Endothelial cell of umbilical vein (primary cell): Measurements from ENCODE around the gene SORT1. TPM values are rescaled to one million over a fixed set of nuclear protein-coding genes. Genes with fewer than 3 reads are reported as not detected.

Experiments
- BruUV-seq: library from RNA; stranded (reverse); fragments of 400-500 nt; replicated peaks from 2 replicates; lab custom pipeline; 2021; lab: Mats Ljungman, UMichigan
- CTCF ChIA-PET: fragments of 300-600, 350-600 bp; sonication (Branson Sonifier 250); formaldehyde crosslinking; loops from one replicate; lab custom pipeline; 2021; ENCODE audit warnings: antibody characterized with exemption, inconsistent platforms; lab: Charles Lee
- POLR2A ChIA-PET: fragments of 300-600, 350-600 bp; sonication (Branson Sonifier 250); formaldehyde crosslinking; loops from one replicate; lab custom pipeline; 2021; ENCODE audit warnings: antibody characterized with exemption, inconsistent platforms; lab: Charles Lee
- DNase-seq: peaks from one replicate; pipeline ENCODE4 v3.0.0-alpha.2; 2011; ENCODE audit warnings: low read depth, low spot score
- FAIRE-seq: peaks from 2 replicates; lab custom pipeline; 2011; peaks lifted over from hg19 to GRCh38; lab: Jason Lieb, UNC
- H2AFZ ChIP-seq: 2 replicates; pipeline ENCODE4 v1.6.0; 2012; ENCODE audit warnings: low read depth, low read length, control low read depth, inconsistent platforms
- H3K27ac ChIP-seq: 2 replicates; pipeline ENCODE4 v1.5.1; 2011; ENCODE audit warnings: low read depth, mild to moderate bottlenecking, control low read depth, low read length, moderate library complexity; ENCODE audit not compliant: insufficient read depth
- H3K27me3 ChIP-seq, 2 experiments: 2 replicates each; pipeline versions ENCODE4 v1.6.0 to v1.6.1; 2011; ENCODE audit warnings: low read length in 2 of 2, mixed read lengths in 1 of 2; ENCODE audit not compliant: control insufficient read depth in 2 of 2, insufficient read depth in 2 of 2
- H3K36me3 ChIP-seq, 2 experiments: 2 replicates in 1 of 2; 3 replicates in 1 of 2; pipeline ENCODE4 v1.5.1; 2011; ENCODE audit warnings: low read length in 2 of 2, mild to moderate bottlenecking in 1 of 2, moderate library complexity in 1 of 2; ENCODE audit not compliant: control insufficient read depth in 2 of 2, insufficient read depth in 2 of 2; ENCODE audit errors: extremely low read depth in 1 of 2
- H3K4me1 ChIP-seq: 3 replicates; pipeline ENCODE4 v1.5.1; 2011; ENCODE audit warnings: mild to moderate bottlenecking, low read length; ENCODE audit not compliant: control insufficient read depth, insufficient read depth; ENCODE audit errors: extremely low read depth
- H3K4me2 ChIP-seq: 2 replicates; pipeline ENCODE4 v1.6.1; 2011; ENCODE audit warnings: low read length, control low read depth, mixed read lengths; ENCODE audit not compliant: insufficient read depth
- H3K4me3 ChIP-seq, 3 experiments: fragments of 200-600 bp in 1 of 3; sonication (generic), shearing (Covaris generic) in 1 of 3; replicated peaks in 1 of 3; 2 replicates each; pipeline ENCODE4 v1.5.1; 2011 to 2016; ENCODE audit warnings: control low read depth in 3 of 3, low read length in 3 of 3, mild to moderate bottlenecking in 2 of 3, inconsistent platforms in 1 of 3, low read depth in 1 of 3, moderate library complexity in 1 of 3; ENCODE audit not compliant: insufficient read depth in 1 of 3
- H3K79me2 ChIP-seq: 2 replicates; pipeline ENCODE4 v1.6.0; 2012; ENCODE audit warnings: low read length, inconsistent platforms; ENCODE audit not compliant: control insufficient read depth, insufficient read depth
- H3K9ac ChIP-seq: replicated peaks from 2 replicates; pipeline ENCODE3; 2011; ENCODE audit warnings: low read length, control low read depth; ENCODE audit not compliant: insufficient read depth; ENCODE audit errors: extremely low read depth
- H3K9me1 ChIP-seq: replicated peaks from 3 replicates; pipeline ENCODE4 v1.6.0; 2011; ENCODE audit warnings: mild to moderate bottlenecking, low read length; ENCODE audit not compliant: control insufficient read depth, insufficient read depth; ENCODE audit errors: extremely low read depth
- H3K9me3 ChIP-seq: replicated peaks from 2 replicates; pipeline ENCODE4 v1.5.1; 2012; ENCODE audit warnings: low read length, inconsistent platforms; ENCODE audit not compliant: control insufficient read depth, insufficient read depth
- H4K20me1 ChIP-seq: replicated peaks from 2 replicates; pipeline ENCODE3; 2011; ENCODE audit warnings: mild to moderate bottlenecking, low read length; ENCODE audit not compliant: control insufficient read depth, insufficient read depth; ENCODE audit errors: extremely low read depth
- CTCF ChIP-seq, 2 donors: IDR thresholded peaks; 1 replicate in 1 of 2; 2 replicates in 1 of 2; pipeline ENCODE4 v1.5.1; 2011; ENCODE audit warnings: low read length in 2 of 2, mild to moderate bottlenecking in 2 of 2, moderate library complexity in 2 of 2, control low read depth in 1 of 2, inconsistent platforms in 1 of 2, low read depth in 1 of 2; ENCODE audit not compliant: insufficient read depth in 1 of 2; ENCODE audit errors: extremely low read depth in 1 of 2
- EZH2 ChIP-seq: IDR thresholded peaks from 2 replicates; pipeline ENCODE4 v1.6.1; 2012; ENCODE audit warnings: borderline replicate concordance, low read depth, mild to moderate bottlenecking, moderate library complexity, low read length, inconsistent platforms; ENCODE audit not compliant: severe bottlenecking
- FOS ChIP-seq: IDR thresholded peaks from 2 replicates; pipeline ENCODE4 v1.6.1; 2011; ENCODE audit warnings: mild to moderate bottlenecking, low read length, moderate library complexity, borderline replicate concordance; ENCODE audit not compliant: insufficient read depth
- GATA2 ChIP-seq: IDR thresholded peaks from 2 replicates; pipeline ENCODE4 v1.7.0; 2011; ENCODE audit warnings: low read depth, mild to moderate bottlenecking, moderate library complexity, mixed read lengths, low read length; ENCODE audit not compliant: insufficient read length, insufficient read depth
- JUN ChIP-seq: IDR thresholded peaks from 2 replicates; pipeline ENCODE4 v1.6.1; 2011; ENCODE audit warnings: borderline replicate concordance, low read depth; ENCODE audit not compliant: insufficient read length, insufficient read depth
- MAX ChIP-seq: IDR thresholded peaks from 2 replicates; pipeline ENCODE4 v1.6.1; 2011; ENCODE audit not compliant: insufficient read depth, insufficient read length
- MYC ChIP-seq: IDR thresholded peaks from one replicate; pipeline ENCODE4 v1.6.1; 2011; ENCODE audit warnings: mild to moderate bottlenecking, low read depth, low read length
- POLR2A ChIP-seq: IDR thresholded peaks from 2 replicates; pipeline ENCODE4 v1.6.1; 2012; ENCODE audit warnings: low read depth, mild to moderate bottlenecking, control low read depth, low read length
- POLR2AphosphoS5 ChIP-seq: IDR thresholded peaks from 2 replicates; pipeline ENCODE4 v1.6.1; 2012; ENCODE audit warnings: low read depth, mild to moderate bottlenecking, control low read depth, low read length, moderate library complexity; ENCODE audit not compliant: insufficient read depth
- dilution Hi-C: fragments of 300-500 bp; cut with MboI; formaldehyde crosslinking; loops from one replicate; pipeline ENCODE4 v1.15.0; 2019; ENCODE audit warnings: low sequenced_read_pairs; ENCODE audit not compliant: extremely low pct_ligation_motif_present
- intact Hi-C: fragments of 100-400 bp; cut with micrococcal nuclease; formaldehyde crosslinking; loops from one replicate; pipeline ENCODE4 v1.10.0; 2022
- polyA plus RNA-seq, 4 experiments: library from polyadenylated mRNA; depleted of rRNA in 3 of 4; stranded (reverse) in 3 of 4; unstranded in 1 of 4; fragments of >200 nt; gene quantifications; 2 replicates each; pipeline versions ENCODE4 v1.2.1 to v1.2.3, GENCODE V29; 2011 to 2012; ENCODE audit warnings: missing spikeins in 1 of 4
- total RNA-seq: library from RNA; stranded (reverse); gene quantifications from 2 replicates; pipeline ENCODE4 v1.2.3, GENCODE V29; 2021

Gene SORT1
- total and polyA plus RNA-seq, 2 donors (not counting 3 experiments of a cell fraction or from before 2014, with no cell fraction given) = 6.8 to 17.8 TPM

GRCh38 chr1:109265741-109266330 lies 131.9 kb downstream of the SORT1 start:
- DNase-seq = no peak
- CTCF ChIA-PET = interaction anchor here (1.0 to 5.5 kb wide), 4 partner anchors 11 to 267 kb away, joined by 3 to 124 read pairs (median 22); partner anchors contain the start of gene SORT1
- Histone ChIP-seq H3K9ac (no peak overlapping the region), H3K79me2 (no peaks in the 10 kb centered on the region), H3K27ac (no peak overlapping the region), H3K36me3 (no peaks in the 10 kb centered on the region), H3K4me1 (no peaks in the 10 kb centered on the region), H3K27me3 (no peaks in the 10 kb centered on the region), H3K9me3 (no peaks in the 10 kb centered on the region), H4K20me1 (no peaks in the 10 kb centered on the region), H2AFZ (no peak overlapping the region), H3K4me2 (no peak overlapping the region), H3K9me1 (no peaks in the 10 kb centered on the region), H3K4me3 (no peak overlapping the region)
- POLR2A ChIA-PET = no interaction called here
- intact Hi-C loops = no loop called here
- dilution Hi-C loops = no loop called here
- FAIRE-seq = no peak
- BruUV-seq = no TSS peak
- TF ChIP-seq FOS (no peak), MYC (no peak), GATA2 (no peak), POLR2A (no peak), EZH2 (no peak), MAX (no peak), JUN (no peak), POLR2AphosphoS5 (no peak), CTCF (IDR thresholded peaks at IDR 0.05; ENCODE audit: extremely low read depth in 1 of 2, insufficient read depth in 1 of 2, low read depth in 1 of 2, low read length in 2 of 2) (no peak)
